OCI-LY3 (cell line): ENCODE results near the gene LST1.

Experiments used
- H2AFZ ChIP-seq: fragments of 200-600, 300-600 bp; shearing (Covaris generic); 2 replicates; pipeline ENCODE4 v1.6.0; 2014; ENCODE audit warnings: antibody characterized with exemption, low read depth, low read length
- H3K27ac ChIP-seq: fragments of 200-600, 300-600 bp; sonication (generic); 2 replicates; pipeline ENCODE4 v1.5.1; 2014; ENCODE audit warnings: mild to moderate bottlenecking, low read length, moderate library complexity, mixed read lengths
- H3K27me3 ChIP-seq: fragments of 200-600, 300-600 bp; sonication (generic); 2 replicates; pipeline ENCODE4 v1.6.1; 2014; ENCODE audit warnings: low read depth, low read length, mixed read lengths
- H3K36me3 ChIP-seq: fragments of 200-600, 300-600 bp; sonication (generic); replicated peaks from 2 replicates; pipeline ENCODE3; 2014; ENCODE audit warnings: low read depth, low read length, mixed read lengths
- H3K4me1 ChIP-seq: fragments of 300-600, 200-600 bp; sonication (generic); 2 replicates; pipeline ENCODE4 v1.6.1; 2014; ENCODE audit warnings: low read length, mixed read lengths
- H3K4me2 ChIP-seq: fragments of 200-600, 300-600 bp; sonication (generic); 2 replicates; pipeline ENCODE4 v1.6.1; 2014; ENCODE audit warnings: low read length, mixed read lengths
- H3K4me3 ChIP-seq: fragments of 300-600, 200-600 bp; sonication (generic); 2 replicates; pipeline ENCODE4 v1.5.1; 2014; ENCODE audit warnings: antibody characterized with exemption, mild to moderate bottlenecking, low read length, moderate library complexity
- H3K79me2 ChIP-seq: fragments of 300-600, 200-600 bp; shearing (Covaris generic); 2 replicates; pipeline ENCODE4 v1.6.1; 2014; ENCODE audit warnings: mild to moderate bottlenecking, low read length, mixed read lengths
- H3K9ac ChIP-seq: fragments of 300-600, 200-600 bp; shearing (Covaris generic); 2 replicates; pipeline ENCODE4 v1.6.0; 2014; ENCODE audit warnings: mild to moderate bottlenecking, low read length, moderate library complexity
- H3K9me3 ChIP-seq: fragments of 200-600, 300-600 bp; shearing (Covaris generic); 2 replicates; pipeline ENCODE4 v1.6.1; 2014; ENCODE audit warnings: low read length, mixed read lengths; ENCODE audit not compliant: insufficient read depth
- H4K20me1 ChIP-seq: fragments of 200-600, 300-600 bp; sonication (generic); 2 replicates; pipeline ENCODE4 v1.6.1; 2016; ENCODE audit warnings: low read length, mixed read lengths; ENCODE audit not compliant: insufficient read depth
- EZH2phosphoT487 ChIP-seq: fragments of 200-600 bp; shearing (Covaris generic); IDR thresholded peaks from 2 replicates; pipeline ENCODE4 v1.6.1; 2018; ENCODE audit warnings: antibody characterized with exemption, mixed run types, low read depth
- TF ChIP-seq, protein P1 (sequence below): fragments of 200-600, 300-600 bp; sonication (generic); IDR thresholded peaks from 2 replicates; pipeline ENCODE4 v1.5.1; 2014; ENCODE audit warnings: antibody characterized with exemption, low read length, low read depth

The LST1 gene

DNA sequence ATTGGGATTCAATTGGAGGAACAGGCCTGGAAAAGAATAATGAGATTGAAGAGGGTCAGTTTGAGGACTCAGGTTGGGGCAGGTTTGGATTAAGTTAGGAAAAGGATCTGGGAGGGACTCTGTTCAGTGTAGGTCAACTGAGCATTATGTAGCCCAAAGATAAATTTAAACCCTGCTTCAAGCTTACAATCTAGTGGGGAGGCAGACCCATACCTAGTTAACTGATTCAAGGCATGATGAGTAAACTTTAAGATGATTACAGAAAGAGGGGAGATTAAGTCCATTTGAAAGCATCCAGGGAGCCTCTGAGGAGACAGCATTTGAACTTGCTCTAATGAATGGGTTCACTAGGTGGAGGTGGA is 25.4 kb upstream of the LST1 start:
- Histone ChIP-seq H3K27me3 (no peaks in the 10 kb centered on the region), H3K36me3 (peaks cover 8% of the 10 kb centered on the region), H4K20me1 (no peaks in the 10 kb centered on the region), H2AFZ (no peak overlapping the region), H3K79me2 (peaks cover 56% of the 10 kb centered on the region), H3K4me2 (peak overlapping the region; percentile 97), H3K9me3 (no peaks in the 10 kb centered on the region), H3K27ac (peak overlapping the region; percentile 100), H3K9ac (peak overlapping the region; percentile 95), H3K4me3 (peak overlapping the region; percentile 74), H3K4me1 (peaks cover 88% of the 10 kb centered on the region)
- TF ChIP-seq, protein P1, sequence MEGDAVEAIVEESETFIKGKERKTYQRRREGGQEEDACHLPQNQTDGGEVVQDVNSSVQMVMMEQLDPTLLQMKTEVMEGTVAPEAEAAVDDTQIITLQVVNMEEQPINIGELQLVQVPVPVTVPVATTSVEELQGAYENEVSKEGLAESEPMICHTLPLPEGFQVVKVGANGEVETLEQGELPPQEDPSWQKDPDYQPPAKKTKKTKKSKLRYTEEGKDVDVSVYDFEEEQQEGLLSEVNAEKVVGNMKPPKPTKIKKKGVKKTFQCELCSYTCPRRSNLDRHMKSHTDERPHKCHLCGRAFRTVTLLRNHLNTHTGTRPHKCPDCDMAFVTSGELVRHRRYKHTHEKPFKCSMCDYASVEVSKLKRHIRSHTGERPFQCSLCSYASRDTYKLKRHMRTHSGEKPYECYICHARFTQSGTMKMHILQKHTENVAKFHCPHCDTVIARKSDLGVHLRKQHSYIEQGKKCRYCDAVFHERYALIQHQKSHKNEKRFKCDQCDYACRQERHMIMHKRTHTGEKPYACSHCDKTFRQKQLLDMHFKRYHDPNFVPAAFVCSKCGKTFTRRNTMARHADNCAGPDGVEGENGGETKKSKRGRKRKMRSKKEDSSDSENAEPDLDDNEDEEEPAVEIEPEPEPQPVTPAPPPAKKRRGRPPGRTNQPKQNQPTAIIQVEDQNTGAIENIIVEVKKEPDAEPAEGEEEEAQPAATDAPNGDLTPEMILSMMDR = no peak
- no peak for TF ChIP-seq EZH2phosphoT487

- peaks cover 4% of the 10 kb centered on the region for H3K36me3 ChIP-seq
- no peaks in the 10 kb centered on the region for H4K20me1 ChIP-seq
- H3K9ac ChIP-seq = peak overlapping the region; percentile 84
- TF ChIP-seq, protein P1 = no peak
- TF ChIP-seq EZH2phosphoT487 = no peak
- no peaks in the 10 kb centered on the region for H3K27me3 ChIP-seq
- H3K27ac ChIP-seq = peak overlapping the region; percentile 100
- no peaks in the 10 kb centered on the region for H3K9me3 ChIP-seq
- no peak overlapping the region for H2AFZ ChIP-seq
- H3K79me2 ChIP-seq = peaks cover 71% of the 10 kb centered on the region
- H3K4me1 ChIP-seq = peaks cover 72% of the 10 kb centered on the region
- peak overlapping the region; percentile 62 for H3K4me3 ChIP-seq
- H3K4me2 ChIP-seq = peak overlapping the region; percentile 74
Measured at GRCh38 chr6:31567531-31568370, 18.3 kb upstream of the LST1 start.

DNA sequence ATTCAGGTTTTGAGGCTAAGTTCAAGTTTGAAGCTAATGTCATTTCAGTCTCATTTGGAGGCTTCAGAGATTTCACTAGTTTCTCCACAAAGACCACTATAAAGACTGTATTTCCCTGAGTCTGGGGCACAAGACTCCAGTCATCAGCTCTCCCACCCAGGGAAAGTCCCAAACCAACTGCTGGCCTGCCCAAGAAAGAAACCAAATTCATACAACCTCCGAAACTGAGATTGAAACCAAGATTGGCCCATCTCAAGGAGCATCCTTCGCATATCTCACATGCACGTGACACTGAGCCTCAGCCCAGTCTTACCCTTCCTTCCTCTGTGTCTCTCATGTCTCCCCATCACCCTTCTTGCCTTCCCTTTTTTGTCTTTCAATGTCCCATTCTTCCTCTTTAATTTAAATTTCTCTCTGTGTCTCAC is 17.5 kb upstream of the LST1 start:
- peak overlapping the region; percentile 100 for H3K27ac ChIP-seq
- no peak for TF ChIP-seq EZH2phosphoT487
- TF ChIP-seq, protein P1 = no peak
- peaks cover 72% of the 10 kb centered on the region for H3K4me1 ChIP-seq
- H3K9me3 ChIP-seq = no peaks in the 10 kb centered on the region
- peaks cover 12% of the 10 kb centered on the region for H3K36me3 ChIP-seq
- no peak overlapping the region for H2AFZ ChIP-seq
- peak overlapping the region; percentile 92 for H3K9ac ChIP-seq
- peak overlapping the region; percentile 100 for H3K4me2 ChIP-seq
- H3K27me3 ChIP-seq = no peaks in the 10 kb centered on the region
- no peaks in the 10 kb centered on the region for H4K20me1 ChIP-seq
- H3K4me3 ChIP-seq = peak overlapping the region; percentile 62
- H3K79me2 ChIP-seq = peaks cover 79% of the 10 kb centered on the region

DNA sequence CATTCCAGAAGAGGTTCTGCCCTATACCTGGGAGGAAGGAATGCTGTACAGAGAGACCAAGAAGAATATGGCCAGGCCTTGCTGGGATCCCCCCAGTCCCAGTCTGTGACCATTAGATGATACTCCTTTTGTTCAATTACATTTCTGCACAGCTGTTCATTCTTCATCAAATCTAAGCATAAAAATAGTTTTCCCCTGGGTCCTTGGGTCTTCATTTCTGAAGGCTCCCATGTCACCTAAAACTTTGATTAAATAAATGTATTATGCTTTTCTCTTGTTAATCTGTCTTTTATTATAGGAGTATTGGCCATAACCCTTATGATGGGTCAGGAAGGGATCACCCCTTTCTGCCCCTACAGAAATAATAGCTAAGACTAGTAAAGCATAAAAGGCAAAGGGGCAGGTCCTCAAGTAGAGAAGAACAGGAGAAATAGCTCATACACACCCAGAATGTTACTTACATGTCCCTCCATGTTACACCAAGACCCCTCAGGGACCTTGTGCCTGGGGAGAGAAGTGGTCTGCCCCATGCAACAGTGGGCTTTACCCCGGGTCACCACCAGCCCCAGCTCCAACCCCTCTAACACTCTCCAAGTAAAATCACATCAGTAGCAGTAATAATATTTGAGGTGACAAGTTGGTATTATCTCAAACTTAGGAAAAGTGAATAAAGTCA is 16.1 kb upstream of the LST1 start:
- Histone ChIP-seq H3K4me3 (peak overlapping the region; percentile 98), H4K20me1 (no peaks in the 10 kb centered on the region), H3K9me3 (no peaks in the 10 kb centered on the region), H2AFZ (no peak overlapping the region), H3K9ac (peak overlapping the region; percentile 92), H3K27ac (peak overlapping the region; percentile 100), H3K4me1 (peaks cover 79% of the 10 kb centered on the region), H3K27me3 (no peaks in the 10 kb centered on the region), H3K79me2 (peaks cover 92% of the 10 kb centered on the region), H3K4me2 (peak overlapping the region; percentile 100), H3K36me3 (peaks cover 16% of the 10 kb centered on the region)
- TF ChIP-seq, protein P1 = no peak
- TF ChIP-seq EZH2phosphoT487 = no peak
